Suppressor macrophage treated with lipopolysaccharide for 4 hours (primary cell): Measurements from ENCODE around the gene IRAK1BP1.
A peak's percentile ranks its signal among the peaks of the same experiment; 100 is the strongest.
"Not testable (repeated sequence)": the region's sequence is repeated elsewhere in the genome, so short reads cannot be mapped to it uniquely, and the experiment has no call there.

ENCODE experiments used
- DNase-seq: peaks from one replicate; pipeline ENCODE4 v3.0.0-alpha.2; 2020

The IRAK1BP1 gene

DNA sequence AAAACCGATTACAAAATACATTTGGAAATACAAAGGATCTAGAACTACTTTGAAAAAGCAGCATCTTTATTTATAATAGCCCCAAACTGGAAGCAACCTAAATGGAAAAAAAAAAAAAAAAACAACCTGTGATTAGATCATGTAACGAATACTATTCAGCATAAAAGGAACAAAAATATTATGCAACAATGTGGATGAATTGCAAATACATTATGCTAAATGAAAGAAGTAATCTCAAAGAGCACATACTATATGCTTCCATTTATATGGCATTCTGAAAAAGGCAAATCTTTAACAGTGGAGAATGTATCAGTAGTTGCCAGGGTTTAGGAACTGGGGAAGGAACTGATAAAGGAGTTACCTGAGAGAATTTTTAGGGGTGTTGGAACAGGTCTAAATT is 28.9 kb downstream of the IRAK1BP1 start:
- no peak for DNase-seq

DNA sequence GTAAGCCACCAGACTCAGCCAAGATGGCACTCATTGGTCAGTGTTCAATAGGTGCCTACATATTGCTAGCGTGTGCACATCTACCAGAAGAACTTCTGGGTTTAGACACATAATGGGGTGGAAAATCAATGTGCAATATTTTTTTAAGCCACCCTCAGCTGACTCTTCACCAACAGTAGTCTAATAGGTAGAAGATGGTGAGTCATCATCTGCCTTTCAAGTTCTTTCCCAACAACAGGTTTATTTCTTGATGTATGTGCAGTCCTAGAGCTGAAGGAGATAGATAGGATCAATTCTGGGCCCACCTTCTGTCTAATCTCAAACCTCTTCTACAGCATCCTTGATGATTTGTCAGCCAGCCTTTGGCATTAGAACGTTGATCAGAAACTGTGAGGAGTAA is 41.3 kb downstream of the IRAK1BP1 start:
- no peak for DNase-seq

- peak; percentile 75 for DNase-seq
These were observed 42.0 kb downstream of the IRAK1BP1 start for GRCh38 chr6:78909391-78909790.

DNA sequence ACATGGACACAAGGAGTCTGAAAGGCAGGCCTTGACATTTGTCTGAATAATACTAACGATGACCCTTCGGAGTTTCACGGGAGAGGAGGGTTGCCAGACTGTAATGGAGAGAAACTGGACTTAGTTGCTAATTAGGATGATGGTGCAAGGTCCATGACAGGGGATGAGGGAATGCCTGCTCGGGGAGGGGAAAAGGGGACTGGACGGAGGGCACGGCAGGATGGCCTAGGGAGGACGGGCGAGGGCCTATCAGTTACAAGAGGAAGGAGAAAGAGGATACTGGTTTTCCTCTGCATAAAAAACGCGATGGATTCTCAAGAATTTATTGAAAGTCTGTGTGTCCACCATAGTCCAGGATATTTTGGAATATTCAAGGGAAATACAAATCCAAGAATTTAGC is 42.7 kb downstream of the IRAK1BP1 start:
- DNase-seq = no peak

GRCh38 chr6:78910591-78911171 is 43.3 kb downstream of the IRAK1BP1 start:
- DNase-seq = peak; percentile 22

GRCh38 chr6:78911218-78911940 is 44.0 kb downstream of the IRAK1BP1 start:
- no peak for DNase-seq

DNA sequence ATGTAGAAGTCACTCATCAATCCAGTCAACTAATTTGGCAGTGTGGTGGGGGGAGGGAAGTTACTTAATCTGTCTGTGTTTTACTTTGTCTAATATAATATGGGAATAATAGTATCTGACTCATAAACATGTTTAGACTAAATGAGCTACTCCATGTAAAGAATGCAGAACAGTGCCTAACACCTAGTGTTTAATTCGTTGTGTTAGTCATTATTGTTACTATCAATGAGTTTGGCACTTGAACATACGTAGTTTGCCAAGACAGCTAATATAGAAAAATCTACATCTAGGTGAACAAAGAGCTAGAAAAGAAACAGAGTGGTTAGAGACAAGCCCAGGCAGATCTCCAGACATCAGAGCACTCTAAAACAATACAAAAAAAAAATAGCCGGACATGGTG is 49.1 kb downstream of the IRAK1BP1 start:
- DNase-seq = no peak

DNA sequence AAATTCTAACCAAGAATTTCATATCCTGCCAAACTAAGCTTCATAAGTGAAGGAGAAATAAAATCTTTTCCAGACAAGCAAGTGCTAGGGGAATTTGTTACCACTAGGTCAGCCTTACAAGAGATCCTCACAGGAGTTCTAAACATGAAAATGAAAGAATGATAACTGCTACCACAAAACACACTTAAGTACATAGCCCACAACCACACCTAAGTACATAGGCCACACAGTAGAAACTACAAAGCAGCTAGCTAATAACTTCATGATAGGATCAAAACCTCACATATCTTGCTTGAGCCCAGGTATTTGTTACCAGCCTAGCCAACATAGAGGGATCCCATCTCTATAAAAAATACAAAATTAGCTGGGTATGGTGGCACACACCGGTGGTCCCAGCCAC is 50.4 kb downstream of the IRAK1BP1 start:
- no peak for DNase-seq

DNA sequence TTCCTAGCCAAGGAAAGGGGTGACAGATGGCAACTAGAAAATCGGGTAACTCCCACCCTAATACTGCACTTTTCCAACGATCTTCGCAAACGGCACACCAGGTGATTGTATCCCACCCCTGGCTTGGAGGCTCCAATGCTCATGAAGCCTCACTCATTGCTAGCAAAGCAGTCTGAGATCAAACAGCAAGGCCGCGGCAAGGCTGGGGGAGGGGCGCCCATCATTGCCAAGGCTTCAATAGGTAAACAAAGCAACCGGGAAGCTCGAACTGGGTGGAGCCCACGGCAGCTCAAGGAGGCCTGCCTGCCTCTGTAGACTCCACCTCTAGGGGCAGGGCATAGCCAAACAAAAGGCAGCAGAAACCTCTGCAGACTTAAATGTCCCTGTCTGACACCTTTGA is 53.8 kb downstream of the IRAK1BP1 start:
- not testable (repeated sequence) for DNase-seq

DNA sequence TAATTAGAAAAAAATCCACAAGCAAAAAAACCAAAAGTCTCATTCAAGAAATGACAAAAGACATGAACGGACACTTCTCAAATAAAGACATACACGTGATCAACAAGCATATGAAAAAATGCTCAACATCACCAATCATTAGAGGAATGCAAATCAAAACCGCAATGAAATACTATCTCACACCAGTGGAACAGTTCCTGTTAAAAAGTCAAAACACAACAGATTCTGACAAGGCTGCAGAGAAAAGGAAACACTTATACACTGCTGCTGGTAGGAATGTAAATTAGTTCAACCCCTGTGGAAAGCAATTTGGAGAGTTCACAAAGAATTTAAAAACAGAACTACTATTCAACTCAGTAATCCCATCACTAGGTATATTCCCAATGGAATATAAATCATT is 58.0 kb downstream of the IRAK1BP1 start:
- no peak for DNase-seq

- DNase-seq = no peak
These were observed 68.2 kb downstream of the IRAK1BP1 start for GRCh38 chr6:78935553-78935952.

GRCh38 chr6:78936515-78936914 is 69.2 kb downstream of the IRAK1BP1 start:
- no peak for DNase-seq

DNA sequence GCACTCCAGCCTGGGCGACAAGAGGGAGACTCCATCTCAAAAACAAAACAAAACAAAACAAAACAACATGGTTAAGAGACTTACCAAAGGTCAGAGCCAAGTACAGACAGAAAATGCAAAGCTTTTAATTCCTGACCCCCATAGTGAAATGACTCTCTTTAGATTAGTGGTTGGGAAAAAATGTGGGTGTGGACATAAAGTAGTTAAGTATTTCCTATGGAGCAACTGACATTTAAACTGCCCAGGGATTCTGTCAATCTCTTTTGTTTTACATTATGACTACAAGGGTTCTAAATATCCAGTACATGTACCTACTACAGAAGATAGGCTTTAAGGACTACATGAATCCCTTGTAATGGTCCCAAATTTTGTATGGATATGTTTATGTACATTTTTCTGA is 75.1 kb downstream of the IRAK1BP1 start:
- DNase-seq = no peak

GRCh38 chr6:78947529-78947928 is 80.2 kb downstream of the IRAK1BP1 start:
- DNase-seq = no peak

- no peak for DNase-seq
These were observed 80.6 kb downstream of the IRAK1BP1 start for GRCh38 chr6:78947962-78948361.

DNA sequence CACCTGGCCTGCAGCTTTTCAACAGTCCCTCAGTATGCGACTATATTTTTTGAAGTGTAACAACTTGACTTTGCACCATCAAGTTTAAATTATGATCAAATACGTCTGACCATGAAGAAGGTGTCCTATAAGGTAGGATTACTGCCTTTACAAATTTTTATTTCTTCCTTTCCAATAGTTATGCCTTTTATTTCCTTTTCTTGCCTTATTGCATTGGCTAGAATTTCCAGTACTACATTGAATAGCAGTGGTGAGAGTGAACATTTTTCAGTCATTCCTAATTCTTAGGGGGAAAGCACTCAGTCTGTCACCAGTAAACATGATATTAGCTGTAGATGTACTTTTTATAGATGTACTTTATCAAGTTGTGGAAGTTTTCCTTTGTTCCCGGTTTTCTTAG is 81.4 kb downstream of the IRAK1BP1 start:
- no peak for DNase-seq

DNA sequence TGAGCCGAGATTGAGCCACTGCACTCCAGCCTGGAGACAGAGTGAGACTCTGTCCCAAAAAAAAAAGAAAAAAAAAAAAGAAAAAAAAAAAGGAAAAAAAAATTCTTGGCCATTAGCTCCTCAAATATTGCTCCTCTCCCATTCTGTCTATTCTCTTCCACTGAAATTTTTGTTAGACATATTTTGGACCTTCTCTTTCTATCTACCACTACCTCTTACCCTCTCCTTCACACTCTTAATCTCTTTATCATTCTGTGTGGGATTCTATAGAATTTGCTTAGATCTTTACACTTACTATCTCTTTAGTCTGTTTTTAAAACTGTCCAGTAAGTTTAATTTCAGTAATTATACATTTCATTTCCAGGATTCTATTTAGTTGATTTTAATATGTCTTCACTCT is 85.0 kb downstream of the IRAK1BP1 start:
- no peak for DNase-seq
